NOMO-1 (cell line): ENCODE measurements around the gene MAN2A1.

Experiments
- DNase-seq, 2 experiments: peaks; one replicate each; lab custom pipeline; 2025; ENCODE audit not compliant: unreplicated experiment in 2 of 2; lab: John Stamatoyannopoulos, UW

The MAN2A1 gene

DNA sequence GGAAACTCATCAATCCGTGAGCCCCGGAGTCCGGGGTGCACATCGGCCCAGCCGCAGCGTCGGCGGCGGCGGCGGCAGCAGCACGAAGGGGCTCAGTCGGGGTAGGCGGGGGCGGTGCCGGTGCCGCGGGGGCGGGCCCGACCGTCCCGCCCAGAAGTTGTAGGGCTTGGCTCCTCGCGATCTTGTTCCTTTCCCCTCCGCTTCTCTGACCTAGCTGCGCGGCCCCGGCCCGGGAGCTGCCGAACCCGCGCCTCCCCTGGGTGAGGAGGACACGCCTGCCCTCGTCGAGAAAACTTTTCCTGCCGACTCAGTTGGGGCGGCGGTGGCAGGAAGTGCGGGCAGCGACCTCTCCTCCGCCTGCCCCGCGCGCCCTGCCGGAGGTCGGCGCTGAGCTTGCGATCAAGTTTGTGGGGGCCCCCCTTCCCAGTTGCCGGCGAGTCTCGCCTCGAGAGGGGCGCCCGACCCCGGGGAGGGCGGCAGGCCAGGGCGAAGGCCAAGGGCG is at the start of gene MAN2A1:
Gene MAN2A1 (plus strand): TSS at position 188 of the 502 bp plus-strand sequence. CDS start 491 bp downstream, outside the sequence.
- peak; percentile 63 to 77 for DNase-seq

DNA sequence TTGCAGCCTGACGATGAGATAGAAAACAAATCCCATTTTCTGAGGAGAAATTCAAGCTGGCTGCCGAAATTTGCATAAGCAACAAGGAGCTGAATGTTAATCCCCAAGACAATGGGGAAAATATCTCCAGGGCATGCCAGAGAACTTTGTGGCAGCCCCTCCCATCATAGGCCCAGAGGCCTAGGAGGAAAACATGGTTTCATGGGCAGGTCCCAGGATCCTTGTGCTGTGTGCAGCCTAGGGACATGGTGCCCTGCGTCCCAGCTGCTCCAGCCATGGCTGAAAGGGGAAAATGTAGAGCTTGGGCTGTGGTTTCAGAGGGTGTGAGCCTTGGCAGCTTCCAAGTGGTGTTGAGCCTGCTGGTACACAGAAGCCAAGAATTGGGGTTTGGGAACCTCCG is 48.8 kb upstream of the MAN2A1 start:
- no peak for DNase-seq

DNA sequence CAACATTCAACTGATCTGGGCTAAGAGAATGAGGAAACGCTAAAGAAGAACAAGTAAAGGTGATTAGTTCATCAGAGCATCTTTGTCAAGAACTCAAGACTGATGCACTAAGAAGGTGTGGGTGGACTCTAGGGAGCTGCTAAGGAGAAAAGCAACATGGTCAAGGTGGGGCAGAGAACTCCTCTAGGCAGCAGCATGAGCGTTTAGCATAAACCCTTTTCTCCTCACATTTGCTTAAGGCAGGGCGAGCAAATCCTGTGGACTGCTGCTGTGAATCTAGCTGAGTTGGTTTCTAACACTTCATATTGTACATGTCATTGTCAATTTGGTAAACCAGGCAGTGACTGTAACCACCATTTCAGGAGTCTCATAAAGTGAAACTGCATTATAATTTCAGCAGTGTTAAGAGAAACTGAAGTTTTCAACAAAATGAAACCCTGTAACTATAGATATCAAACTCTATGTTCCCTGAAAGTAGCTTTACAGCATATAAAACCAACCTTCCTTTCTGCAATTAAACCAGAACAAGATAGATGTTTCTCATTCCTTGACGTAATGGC is 45.9 kb upstream of the MAN2A1 start:
- DNase-seq: no peak

DNA sequence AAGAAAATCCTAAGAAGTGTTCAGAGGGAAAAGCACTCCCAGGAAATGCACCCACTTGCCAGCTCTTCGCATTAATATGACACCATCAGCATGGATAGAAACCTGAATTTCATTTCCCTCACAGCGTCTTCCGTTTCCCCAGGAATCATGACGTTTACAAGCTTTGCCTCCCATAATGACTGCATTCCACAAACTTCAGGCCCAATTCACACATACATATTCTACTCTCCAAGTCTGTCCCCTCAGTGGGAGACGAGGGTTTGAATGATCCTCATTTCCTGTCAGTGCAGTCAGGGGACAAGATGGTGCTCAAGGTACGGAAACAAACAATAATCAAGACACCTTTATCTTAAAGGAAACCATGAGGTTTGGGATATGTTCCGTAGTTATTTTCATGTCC is 44.9 kb upstream of the MAN2A1 start:
- DNase-seq: no peak

DNA sequence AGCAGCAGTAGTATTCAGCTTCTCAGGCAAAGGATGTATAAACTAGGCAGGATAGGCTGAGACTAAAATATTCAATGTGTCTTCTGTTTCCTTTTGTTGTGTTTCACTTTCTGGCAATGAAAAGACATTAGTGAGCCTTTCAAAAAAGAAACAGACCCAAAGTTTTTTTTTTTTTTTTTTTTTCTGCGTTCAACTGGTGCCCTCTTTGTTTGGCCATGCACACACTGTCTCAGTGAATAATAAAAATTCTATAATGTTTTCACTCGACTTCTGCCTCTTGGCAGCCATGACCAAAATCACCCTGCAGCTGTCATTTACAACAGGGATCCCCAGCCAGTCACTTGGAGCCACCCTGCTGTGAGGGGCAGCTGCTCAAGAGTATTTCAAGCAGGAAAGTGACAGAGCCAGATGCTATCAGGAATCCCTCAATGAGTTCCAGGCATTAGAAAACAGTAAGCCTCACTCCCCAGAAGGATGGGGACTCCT is 44.0 kb upstream of the MAN2A1 start:
- no peak for DNase-seq

DNA sequence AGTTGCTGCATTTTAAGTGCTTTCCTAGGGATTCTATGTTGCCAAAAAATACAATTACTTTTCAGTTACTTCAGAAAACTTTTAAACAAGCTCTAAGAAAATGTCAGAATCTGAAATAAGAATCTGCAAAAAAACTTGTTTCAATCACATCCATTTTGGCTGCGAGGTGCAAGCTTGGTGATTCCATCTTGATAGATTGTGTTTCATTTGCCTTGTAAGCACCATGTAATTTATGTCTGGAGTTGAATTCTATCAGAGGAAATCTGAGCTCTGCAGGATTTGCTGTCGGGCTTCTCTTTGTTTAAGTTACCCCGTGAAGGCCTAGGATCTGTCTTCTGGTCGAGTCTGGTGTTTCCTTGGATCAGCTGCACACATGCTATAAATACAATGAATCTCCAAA is 40.4 kb upstream of the MAN2A1 start:
- DNase-seq: no peak

DNA sequence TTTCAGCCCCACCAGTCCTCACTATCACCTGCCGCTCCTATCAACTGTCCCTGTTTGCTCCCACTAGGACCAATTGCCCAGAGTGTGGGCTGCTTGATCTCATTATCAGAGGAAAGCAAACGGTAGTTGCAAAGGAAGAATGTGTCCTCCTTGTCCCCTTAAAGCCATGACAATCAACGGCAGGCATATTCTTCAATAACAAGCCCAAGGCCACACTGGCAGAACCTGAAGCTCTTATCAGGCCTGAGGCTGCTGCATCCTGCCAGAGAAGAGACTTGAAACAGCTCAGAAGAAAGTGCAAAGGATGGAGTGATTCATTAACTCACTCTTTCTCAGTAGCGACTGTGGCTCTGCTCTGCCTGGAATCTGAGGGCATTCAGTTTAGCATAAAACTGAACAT is 39.2 kb upstream of the MAN2A1 start:
- DNase-seq: no peak

DNA sequence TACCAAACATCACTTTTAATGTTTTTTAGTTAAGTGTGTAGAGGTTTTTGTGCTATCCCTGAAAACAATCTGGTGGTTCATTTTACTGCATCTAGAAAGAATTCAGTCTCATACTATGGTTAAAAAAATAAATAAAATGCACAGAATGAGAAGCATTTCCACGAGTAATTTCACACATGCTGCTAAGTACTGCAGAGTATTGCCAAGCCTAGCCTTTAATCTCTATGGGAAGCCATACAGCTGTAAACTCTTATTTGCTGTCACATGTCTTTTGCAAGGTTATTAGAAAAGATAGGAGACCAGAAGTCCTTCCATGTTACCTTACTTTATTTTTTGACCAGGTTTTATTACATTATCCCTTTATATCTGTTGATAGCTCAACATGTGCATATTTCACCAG is 37.6 kb upstream of the MAN2A1 start:
- no peak for DNase-seq

DNA sequence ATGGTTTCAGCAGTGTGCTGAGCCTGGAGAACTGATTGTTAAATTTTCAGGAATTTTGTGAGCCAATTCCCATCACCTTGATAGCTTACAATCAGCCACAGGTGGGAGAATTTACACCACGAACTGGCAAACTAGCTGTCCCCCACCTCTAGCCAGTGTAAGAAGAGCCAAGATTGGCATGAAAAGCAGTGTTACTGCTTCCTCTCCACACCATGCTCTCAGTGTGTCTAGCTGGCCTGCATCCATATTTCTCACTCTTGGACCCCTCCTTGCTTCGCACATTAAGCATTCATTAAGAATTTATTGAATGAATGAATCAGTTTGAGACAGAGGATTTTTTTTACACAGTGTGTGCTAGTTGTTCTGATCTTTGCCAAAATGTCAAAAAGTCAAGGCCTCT is 36.7 kb upstream of the MAN2A1 start:
- no peak for DNase-seq

DNA sequence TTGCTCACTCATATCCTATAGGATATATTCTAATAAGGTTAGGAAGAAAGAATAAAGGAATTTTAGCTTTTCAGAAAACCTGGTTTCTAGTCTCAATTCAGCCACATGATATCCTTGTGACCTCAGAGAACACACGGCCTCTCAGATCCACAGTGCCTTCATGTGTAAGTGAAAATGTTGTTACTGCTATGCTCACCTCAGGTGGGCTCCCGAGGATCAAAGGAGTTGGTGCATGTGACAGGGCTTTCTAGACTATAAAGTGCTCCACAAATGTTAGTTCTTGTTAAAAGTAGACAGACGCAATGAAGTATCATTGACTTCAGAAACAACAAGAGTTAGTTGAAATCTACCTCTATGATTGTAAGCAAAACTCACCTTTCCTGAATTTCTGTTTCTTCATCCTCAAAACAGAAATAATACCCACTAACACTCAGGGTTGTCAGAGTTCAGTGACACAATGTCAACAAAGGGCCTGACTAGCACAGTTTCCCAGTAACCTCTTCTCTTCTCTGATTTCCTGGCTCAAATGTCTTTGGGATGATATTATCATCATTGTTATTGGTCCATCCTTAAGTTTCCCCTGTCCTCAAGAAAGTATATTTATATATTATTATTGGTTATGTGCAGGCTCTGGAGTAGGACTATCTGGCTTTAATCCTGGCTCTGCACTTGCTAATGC is 36.0 kb upstream of the MAN2A1 start:
- DNase-seq: no peak

DNA sequence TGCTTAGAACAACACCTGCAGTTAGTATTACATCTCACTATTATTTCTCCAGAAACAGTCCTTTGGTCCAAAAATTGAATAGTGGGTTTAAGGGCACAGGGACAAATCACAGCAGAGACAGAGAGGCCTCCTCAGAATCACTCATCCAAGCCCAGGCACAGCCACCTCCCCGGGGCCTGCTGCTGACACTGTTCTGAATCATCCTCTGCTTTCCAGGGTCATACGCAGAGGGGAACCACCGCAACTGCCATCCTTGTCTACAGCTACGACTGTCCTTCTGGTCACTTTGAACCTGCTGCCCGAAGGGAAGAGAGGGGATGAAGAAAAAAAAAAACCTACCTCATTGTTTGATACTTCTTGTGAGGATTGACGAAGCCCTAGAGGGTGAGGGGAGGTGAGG is 35.3 kb upstream of the MAN2A1 start:
- no peak for DNase-seq

DNA sequence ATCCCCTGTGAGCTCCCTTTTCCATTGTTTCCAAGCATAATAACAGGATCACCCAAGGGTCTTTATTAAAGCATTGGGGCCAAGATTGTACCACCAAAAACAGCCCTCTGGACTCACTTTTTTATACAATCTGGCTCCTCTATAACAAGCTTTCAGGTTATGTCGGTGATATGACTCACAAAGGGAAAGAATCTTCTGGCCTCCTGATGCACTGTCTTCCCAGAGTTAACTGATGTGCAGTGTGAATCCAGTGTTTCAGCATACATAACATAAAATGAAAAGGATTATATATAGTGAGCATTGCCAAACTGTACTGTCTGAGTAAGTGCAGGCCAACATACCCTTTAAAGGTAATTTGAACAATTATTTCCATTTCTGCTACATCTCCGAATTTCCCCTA is 33.9 kb upstream of the MAN2A1 start:
- no peak for DNase-seq

DNA sequence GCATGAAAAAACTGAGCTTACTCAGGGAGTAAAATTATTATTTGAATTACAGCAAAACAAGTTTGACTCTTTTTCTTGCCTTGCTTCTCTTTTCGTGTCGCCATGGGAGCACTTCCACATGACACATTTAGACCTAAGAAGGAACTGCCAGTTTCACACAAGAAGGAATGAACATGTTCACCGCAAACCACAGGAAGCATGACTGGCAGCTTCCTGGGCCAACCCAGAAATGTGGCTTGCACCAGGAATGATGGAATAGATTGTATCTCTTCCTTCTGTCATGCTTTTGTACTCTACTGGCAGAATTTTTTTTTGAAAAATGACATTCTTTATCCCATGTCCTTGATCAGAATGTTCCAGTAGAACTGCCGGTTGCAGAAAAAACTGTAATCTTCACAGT is 32.9 kb upstream of the MAN2A1 start:
- DNase-seq: peak; percentile 88 to 94

DNA sequence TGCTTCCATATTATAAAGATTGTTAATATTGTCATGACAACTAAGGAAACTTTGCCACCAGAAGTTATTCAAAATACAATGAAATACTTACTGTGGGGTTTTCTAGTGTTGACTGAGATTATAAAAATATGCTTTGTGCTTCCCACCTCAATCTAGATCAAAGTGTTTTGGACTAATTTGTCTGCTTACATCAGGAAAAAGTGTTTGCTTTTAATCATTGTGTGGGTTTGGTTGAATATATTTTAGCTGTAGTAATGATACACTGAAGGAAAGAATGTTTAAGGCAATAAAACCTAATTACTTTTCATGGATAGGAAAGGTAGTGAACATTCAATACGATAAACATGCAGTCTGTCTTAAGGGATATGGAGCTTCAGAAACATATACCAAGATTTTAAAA is 29.8 kb upstream of the MAN2A1 start:
- DNase-seq: no peak

DNA sequence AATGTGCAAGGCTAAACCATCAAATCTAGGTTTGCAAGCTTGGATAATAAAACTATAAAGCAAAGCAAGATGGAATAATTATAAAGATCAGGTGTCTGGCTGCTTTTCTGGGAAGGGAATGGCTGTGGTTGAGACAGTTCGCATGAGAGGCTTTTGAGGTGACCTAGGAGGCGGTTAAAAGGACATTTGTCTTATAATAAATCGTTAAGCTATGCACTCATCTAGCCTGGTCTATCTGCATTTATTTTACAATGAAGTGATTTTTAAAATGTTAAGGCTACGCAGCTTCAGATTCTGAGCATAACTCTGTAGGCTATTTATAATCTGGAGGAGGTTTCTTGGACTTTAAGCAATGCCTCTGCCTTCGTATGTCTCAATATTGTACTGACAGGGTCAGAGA is 29.4 kb upstream of the MAN2A1 start:
- DNase-seq: no peak

DNA sequence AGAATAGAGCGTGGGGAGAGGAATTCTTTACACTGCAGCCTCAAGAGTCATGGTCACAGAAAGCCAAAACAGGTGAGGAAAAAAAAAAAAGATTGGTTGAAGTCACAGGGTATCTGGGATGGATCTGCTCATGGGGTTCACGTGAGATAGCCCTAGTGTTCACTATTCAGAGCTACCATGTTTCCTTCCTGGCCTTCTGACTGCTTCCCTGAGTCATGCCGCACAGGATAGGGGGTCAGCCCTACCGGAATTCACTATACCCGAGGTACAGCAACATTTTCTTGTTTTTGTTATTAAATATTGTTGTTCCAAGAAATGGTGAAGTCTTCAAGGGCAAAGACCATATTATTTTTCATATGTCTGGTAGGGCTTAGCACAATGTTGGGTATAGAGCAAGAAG is 21.5 kb upstream of the MAN2A1 start:
- DNase-seq: no peak

DNA sequence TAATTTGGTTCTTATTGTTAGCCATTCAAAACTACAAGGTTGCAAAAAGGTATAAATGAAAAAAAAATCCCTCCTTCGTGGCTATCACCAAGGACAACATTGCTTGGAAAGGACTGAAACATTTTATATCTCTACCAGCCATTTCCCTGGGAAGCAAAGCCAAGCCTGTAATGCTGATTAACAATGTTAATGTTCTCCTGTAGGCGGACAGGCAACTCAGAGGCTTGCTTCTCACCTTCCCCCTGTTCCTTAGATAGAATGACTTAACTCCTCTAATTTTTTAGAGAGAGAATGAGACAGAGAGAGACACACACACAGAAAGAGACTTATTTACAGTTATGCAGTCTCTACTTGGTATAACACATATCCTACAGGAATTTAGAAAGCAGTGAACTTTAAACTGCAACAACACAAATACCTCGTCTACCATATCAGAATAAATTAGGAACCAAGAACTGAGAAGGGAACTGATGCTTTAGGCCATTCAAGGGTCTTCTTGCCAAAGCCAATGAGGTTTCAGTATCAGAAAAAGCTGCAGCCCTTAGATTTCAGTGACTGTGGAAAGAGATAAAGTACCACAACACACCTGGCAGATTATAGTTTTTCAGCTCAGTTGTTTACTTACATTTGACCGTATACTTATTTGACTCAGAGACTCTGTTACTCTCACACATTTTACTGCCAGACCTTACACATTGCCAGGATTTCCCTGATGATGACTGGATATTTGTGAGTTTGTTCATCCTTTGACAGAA is 20.9 kb upstream of the MAN2A1 start:
- DNase-seq: no peak

DNA sequence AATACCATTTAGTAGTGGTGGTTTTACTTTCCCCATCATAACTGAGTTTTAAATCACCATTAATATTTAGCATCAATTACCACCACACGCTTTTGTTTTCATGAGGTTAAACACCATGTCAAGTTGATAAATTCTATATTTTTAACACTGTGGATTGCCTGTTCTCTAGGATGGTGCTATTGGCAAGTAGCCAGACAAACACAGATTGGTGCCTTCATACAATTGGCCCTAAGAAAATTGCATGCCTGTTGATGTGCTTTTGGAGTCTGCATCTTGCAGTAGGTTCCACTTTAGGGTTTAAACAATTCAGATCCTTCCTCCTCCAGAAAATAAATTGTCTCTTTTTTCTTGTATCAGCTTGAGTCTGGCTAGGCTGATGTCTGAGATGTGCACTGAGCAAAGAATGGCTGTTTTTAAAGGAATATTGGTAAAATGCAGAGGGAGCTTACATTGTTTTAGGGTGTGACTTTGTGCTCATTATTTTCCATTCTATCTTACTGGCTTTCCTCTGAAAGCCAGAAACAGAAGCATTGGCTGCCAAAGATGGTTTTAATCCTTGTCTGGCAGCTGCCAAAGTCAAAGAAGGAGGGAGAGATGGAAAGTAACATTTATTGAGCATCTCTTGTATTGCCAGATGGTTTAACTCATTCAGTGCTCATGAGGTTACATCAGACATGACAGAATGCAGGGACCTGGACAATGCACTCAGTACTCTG is 19.6 kb upstream of the MAN2A1 start:
- DNase-seq: no peak

DNA sequence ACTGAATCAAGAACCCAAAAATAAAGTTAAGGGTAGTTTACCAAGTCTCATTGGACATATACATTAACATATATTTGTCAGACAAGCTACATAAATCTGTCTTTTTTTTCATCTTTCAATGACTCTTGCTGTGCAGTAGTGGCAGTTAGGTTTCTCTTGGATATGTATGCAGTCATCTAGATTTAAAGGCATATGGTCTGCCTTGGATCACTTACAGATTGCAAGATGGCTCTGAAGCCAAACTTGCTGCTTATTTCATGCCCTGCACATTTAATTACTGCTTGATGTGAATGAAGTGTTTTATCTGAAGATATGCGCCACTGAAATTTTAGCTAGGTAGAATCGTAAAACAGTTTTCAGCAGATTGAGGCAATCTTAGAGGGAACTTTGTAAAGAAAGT is 18.6 kb upstream of the MAN2A1 start:
- no peak for DNase-seq

DNA sequence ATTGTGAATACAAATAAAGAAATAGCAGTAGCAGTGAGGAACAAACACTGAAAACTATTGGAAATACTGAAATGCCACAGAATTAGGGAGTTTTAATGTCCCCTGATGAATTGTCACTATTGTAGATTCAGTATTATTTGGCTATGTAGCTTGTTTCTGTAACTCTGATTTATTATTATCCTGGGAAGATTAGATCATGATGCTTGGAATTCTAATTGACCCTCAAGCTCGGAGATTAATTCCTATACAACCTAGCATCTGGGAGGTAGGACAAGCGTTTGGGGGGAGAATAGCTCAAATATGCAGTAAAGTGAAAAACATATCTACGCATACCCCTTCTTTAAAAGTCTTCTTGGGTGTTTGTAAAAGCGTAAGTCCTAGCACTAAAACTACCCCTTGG is 15.1 kb upstream of the MAN2A1 start:
- DNase-seq: no peak

DNA sequence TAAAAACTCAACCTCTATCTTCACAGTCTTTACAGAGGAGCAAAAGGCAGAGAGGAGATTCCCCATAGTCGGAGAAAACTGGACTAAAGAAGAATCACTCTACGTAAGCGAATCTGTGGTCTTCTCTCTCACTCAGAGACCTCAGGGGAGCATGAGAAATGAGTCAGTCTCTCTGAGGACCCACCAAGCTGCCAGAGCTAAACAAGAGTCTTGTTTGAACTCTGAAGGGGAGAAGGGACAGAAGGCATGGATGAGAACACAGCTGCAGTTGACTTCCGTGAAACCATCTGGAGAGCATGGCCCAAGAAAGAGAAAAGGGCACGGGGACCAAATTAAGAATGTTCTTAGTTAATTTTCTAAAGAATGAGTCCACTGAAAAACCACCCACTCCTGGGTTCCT is 12.8 kb upstream of the MAN2A1 start:
- DNase-seq: no peak
